Measurements from ENCODE around the gene LGALS7. TPM values are rescaled to one million over a fixed set of nuclear protein-coding genes. Genes with fewer than 3 reads are reported as not detected.

LGALS7 gene
- total and polyA plus RNA-seq, 12 donors = not detected

GRCh38 chr19:38737921-38738737 lies 35.2 kb downstream of the LGALS7 start:
- Histone ChIP-seq H3K27ac (no peak overlapping the region), H3K27me3 (no peaks in the 10 kb centered on the region), H3K4me1 (replicated peaks in 1 of 2) (peaks cover 0 to 12% of the 10 kb centered on the region in 2 donors), H3K4me3 (no peak overlapping the region), H3K9me3 (replicated peaks in 1 of 3) (no peaks in the 10 kb centered on the region), H3K36me3 (replicated peaks in 1 of 2) (no peaks in the 10 kb centered on the region)
- DNase-seq = peak in 1 of 7 donors; percentile 25
- intact Hi-C loops (cut with DNase I) = loop anchor here in 1 of 2 donors (10.0 kb wide), 1 partner anchor 107 kb away; the partner anchor contains the start of gene HNRNPL
- 96 to 98% (median 97%) methylated on average over 9 to 21 of the region's 21 CpGs for WGBS, 4 donors
- no peak for TF ChIP-seq POLR2A (IDR thresholded peaks at IDR 0.05)

GRCh38 chr19:38737281-38737865 lies 35.9 kb downstream of the LGALS7 start:
- Histone ChIP-seq H3K4me3 (no peak overlapping the region), H3K4me1 (replicated peaks in 1 of 2) (peaks cover 0 to 12% of the 10 kb centered on the region in 2 donors)
- peak in 2 of 7 donors; percentile 23 to 33 for DNase-seq

GRCh38 chr19:38736413-38737280 lies 36.7 kb downstream of the LGALS7 start:
- no peaks in the 10 kb centered on the region for H3K9me3 ChIP-seq (replicated peaks in 1 of 3)
- no peaks in the 10 kb centered on the region for H3K27me3 ChIP-seq
- WGBS, 4 donors = 5 to 15% (median 11%) methylated on average over 15 to 36 of the region's 36 CpGs
- peak; percentile 46 to 78 (median 57) for DNase-seq
- H3K27ac ChIP-seq = peak overlapping the region in 3 of 5 donors; percentile 32 to 85 (median 54)
- intact Hi-C loops (cut with DNase I) = loop anchor here in 1 of 2 donors (10.0 kb wide), 1 partner anchor 108 kb away; the partner anchor contains the start of gene HNRNPL
- H3K36me3 ChIP-seq (replicated peaks in 1 of 2) = no peaks in the 10 kb centered on the region
- no peak for TF ChIP-seq POLR2A (IDR thresholded peaks at IDR 0.05)
- TF ChIP-seq, protein P1, sequence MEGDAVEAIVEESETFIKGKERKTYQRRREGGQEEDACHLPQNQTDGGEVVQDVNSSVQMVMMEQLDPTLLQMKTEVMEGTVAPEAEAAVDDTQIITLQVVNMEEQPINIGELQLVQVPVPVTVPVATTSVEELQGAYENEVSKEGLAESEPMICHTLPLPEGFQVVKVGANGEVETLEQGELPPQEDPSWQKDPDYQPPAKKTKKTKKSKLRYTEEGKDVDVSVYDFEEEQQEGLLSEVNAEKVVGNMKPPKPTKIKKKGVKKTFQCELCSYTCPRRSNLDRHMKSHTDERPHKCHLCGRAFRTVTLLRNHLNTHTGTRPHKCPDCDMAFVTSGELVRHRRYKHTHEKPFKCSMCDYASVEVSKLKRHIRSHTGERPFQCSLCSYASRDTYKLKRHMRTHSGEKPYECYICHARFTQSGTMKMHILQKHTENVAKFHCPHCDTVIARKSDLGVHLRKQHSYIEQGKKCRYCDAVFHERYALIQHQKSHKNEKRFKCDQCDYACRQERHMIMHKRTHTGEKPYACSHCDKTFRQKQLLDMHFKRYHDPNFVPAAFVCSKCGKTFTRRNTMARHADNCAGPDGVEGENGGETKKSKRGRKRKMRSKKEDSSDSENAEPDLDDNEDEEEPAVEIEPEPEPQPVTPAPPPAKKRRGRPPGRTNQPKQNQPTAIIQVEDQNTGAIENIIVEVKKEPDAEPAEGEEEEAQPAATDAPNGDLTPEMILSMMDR (IDR thresholded peaks at IDR 0.05) = no peak
- H3K4me3 ChIP-seq = peak overlapping the region in 1 of 4 donors; percentile 45
- peaks cover 2 to 16% of the 10 kb centered on the region in 2 donors for H3K4me1 ChIP-seq (replicated peaks in 1 of 2)

More at GRCh38 chr19:38737281-38737865, 35.9 kb downstream of the LGALS7 start:
- H3K27ac ChIP-seq = no peak overlapping the region
- H3K9me3 ChIP-seq (replicated peaks in 1 of 3) = no peaks in the 10 kb centered on the region
- no peaks in the 10 kb centered on the region for H3K36me3 ChIP-seq (replicated peaks in 1 of 2)
- WGBS, 4 donors = 38 to 70% (median 55%) methylated on average over 9 to 22 of the region's 22 CpGs
- intact Hi-C loops (cut with DNase I) = loop anchor here in 1 of 2 donors (10.0 kb wide), 1 partner anchor 107 kb away; the partner anchor contains the start of gene HNRNPL
- no peaks in the 10 kb centered on the region for H3K27me3 ChIP-seq
- TF ChIP-seq, protein P1 (IDR thresholded peaks at IDR 0.05) = no peak
- TF ChIP-seq POLR2A (IDR thresholded peaks at IDR 0.05) = no peak

DNA sequence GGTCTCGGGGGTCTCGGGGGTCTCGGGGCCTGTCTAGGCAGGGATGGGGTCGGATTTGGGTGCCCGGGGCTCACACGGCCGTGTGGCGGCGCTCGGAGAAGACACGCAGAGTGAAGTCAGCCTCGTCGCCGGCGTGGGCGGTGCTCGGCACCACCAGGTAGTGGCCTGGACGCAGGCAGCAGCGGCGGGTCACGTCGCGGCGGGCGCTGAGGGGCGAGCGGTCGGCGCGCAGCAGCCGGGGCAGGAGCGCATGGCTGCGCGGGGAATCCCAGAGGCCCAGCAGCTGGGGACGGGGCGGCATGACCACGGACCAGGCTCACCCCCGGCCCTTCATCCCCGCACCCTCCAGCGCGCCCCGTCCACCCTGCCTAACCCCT lies 37.3 kb downstream of the LGALS7 start:
- intact Hi-C loops (cut with DNase I) = loop anchor here in 1 of 2 donors (10.0 kb wide), 1 partner anchor 109 kb away; the partner anchor contains the start of gene HNRNPL
- Histone ChIP-seq H3K36me3 (replicated peaks in 1 of 2) (peaks cover 0 to 6% of the 10 kb centered on the region in 2 donors), H3K9me3 (replicated peaks in 1 of 3) (no peaks in the 10 kb centered on the region), H3K4me3 (peak overlapping the region in 1 of 4 donors; percentile 45), H3K27ac (peak overlapping the region in 3 of 5 donors; percentile 32 to 85 (median 54)), H3K27me3 (no peaks in the 10 kb centered on the region), H3K4me1 (replicated peaks in 1 of 2) (peaks cover 7 to 20% of the 10 kb centered on the region in 2 donors)
- 1 to 2% methylated on average over 30 to 41 of the region's 42 CpGs; no CpG with 5 or more reads in 2 of the 4 donors for WGBS, 4 donors
- peak; percentile 61 to 78 (median 71) for DNase-seq
- peak in 1 of 2 donors; percentile 14 for TF ChIP-seq POLR2A (IDR thresholded peaks at IDR 0.05)
- TF ChIP-seq, protein P1 (IDR thresholded peaks at IDR 0.05) = no peak

All from adrenal gland (tissue), 12 donors.